ENCODE measurements around the gene CEACAM19. TPM values are rescaled to one million over a fixed set of nuclear protein-coding genes. Genes with fewer than 3 reads are reported as not detected.
"Not testable (repeated sequence)": the region's sequence is repeated elsewhere in the genome, so short reads cannot be mapped to it uniquely, and the experiment has no call there.

Gene CEACAM19
- total RNA-seq, 1 donor from 2014 or later = 1.2 TPM

DNA sequence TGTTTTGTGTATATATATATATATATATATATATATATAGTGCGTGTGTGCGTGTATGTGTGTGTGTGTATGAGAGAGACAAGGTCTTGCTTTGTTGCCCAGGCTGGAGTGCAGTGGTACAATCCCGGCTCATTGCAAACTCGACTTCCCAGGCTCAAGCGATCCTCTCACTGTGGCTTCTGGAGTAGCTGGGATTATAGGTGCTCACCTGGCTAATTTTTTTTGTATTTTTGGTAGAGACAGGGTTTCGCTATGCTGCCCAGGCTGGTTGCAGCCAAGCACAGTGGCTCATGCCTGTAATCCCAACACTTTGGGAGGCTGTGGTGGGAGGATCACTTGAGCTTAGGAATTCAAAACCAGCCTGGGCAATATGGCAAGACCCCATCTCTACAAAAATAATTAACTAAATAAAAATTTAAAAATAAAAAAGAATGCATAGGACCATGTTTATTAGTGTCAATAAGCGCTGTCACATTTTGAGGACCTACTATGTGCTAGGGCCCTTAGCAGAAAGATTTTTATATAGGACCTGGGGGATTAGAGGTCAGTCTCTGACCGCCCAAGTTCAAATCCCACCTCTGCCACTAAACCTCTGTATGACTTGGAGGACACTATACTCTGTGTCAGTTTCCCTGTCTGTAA lies 25.8 kb upstream of the CEACAM19 start:
- no peak for DNase-seq (ENCODE audit: low read depth in 2 of 2)

DNA sequence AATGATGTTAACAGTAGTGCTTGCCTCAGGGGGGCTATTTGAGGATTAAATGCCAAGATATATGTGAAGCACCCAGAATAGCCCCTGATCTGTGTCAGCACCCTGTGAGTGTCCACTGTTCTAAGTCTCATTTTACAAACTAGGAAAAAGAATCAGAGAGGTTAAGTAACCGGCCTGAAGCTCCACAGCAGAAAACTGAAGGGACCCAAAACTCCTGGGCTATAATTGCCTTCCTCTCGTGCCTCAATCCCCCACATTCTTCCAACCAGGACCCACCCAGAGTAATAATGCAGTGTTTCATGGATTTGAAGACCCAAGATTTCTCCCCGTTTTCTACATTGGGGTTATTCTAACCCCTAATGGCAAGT lies 25.2 kb upstream of the CEACAM19 start:
- no peak for DNase-seq (ENCODE audit: low read depth in 2 of 2)

DNA sequence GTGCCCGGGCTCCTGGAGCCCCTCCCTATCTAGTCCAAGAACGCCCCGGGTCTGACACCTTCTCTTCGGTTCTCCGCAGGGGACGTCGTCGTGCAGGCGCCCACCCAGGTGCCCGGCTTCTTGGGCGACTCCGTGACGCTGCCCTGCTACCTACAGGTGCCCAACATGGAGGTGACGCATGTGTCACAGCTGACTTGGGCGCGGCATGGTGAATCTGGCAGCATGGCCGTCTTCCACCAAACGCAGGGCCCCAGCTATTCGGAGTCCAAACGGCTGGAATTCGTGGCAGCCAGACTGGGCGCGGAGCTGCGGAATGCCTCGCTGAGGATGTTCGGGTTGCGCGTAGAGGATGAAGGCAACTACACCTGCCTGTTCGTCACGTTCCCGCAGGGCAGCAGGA lies 24.1 kb upstream of the CEACAM19 start:
- no peak for DNase-seq (ENCODE audit: low read depth in 2 of 2)

DNA sequence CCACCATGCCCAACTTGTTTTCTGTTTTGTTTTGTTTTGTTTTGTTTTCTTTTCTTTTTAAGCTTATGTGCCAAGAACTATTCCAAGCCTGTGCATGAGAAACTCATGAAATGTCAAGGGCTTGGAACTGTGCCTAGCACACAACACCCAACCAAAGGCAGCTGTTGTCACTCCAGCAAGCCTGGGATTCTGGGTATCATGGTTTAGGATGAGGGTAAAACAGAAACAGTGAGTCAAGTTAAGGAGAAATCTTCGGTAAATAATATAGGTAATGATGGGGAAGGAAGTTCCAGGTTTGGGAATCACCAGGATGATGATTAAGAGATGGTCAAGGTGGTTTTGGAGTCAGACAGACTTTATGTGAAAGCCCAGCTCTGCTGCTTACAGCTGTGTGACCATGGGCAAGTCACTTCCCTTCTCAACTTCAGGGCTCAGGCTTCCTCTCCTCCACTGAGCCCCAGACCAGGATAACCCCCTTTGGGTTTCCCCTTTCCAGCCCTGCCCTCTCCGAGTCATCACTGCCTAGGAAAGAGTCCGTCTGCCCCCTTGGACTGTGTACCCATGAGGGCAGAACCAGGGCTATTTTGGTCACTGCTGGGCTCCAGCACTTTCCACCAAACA lies 22.5 kb upstream of the CEACAM19 start:
- peak; percentile 30 to 55 for DNase-seq (ENCODE audit: low read depth in 2 of 2)

DNA sequence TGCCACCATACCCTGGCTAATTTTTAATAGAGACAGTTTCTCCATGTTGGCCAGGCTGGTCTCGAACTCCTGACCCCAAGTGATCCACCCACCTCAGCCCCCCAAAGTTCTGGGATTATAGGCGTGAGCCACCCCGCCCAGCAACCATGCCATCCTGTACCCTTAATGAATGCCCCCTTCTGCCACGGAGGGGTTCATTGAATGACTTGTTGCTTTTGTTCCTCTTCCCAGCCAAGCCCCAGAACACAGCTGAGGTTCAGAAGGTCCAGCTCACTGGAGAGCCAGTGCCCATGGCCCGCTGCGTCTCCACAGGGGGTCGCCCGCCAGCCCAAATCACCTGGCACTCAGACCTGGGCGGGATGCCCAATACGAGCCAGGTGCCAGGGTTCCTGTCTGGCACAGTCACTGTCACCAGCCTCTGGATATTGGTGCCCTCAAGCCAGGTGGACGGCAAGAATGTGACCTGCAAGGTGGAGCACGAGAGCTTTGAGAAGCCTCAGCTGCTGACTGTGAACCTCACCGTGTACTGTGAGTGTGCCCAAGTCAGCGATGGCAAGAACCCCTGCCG lies 21.6 kb upstream of the CEACAM19 start:
- DNase-seq (ENCODE audit: low read depth in 2 of 2) = no peak

DNA sequence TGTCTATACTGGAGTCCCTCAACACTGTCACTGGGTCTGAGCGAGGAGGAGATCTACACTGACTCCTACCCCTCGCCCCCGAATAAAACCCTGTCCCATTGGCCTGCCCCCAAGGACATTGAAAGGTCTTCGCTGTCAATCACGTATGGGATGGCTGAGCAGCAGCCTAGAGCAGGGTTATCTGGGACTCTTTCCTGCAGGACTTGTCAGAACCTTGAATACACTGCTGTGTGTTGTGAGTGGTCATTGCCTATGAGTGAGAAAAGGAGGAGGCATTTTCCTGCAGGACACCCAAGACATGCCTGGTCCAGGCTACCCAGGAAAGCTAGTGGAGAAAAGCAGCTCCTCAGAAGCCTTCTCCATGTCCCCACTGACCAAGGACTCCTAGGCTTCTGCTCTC lies 17.9 kb upstream of the CEACAM19 start:
- no peak for DNase-seq (ENCODE audit: low read depth in 2 of 2)

DNA sequence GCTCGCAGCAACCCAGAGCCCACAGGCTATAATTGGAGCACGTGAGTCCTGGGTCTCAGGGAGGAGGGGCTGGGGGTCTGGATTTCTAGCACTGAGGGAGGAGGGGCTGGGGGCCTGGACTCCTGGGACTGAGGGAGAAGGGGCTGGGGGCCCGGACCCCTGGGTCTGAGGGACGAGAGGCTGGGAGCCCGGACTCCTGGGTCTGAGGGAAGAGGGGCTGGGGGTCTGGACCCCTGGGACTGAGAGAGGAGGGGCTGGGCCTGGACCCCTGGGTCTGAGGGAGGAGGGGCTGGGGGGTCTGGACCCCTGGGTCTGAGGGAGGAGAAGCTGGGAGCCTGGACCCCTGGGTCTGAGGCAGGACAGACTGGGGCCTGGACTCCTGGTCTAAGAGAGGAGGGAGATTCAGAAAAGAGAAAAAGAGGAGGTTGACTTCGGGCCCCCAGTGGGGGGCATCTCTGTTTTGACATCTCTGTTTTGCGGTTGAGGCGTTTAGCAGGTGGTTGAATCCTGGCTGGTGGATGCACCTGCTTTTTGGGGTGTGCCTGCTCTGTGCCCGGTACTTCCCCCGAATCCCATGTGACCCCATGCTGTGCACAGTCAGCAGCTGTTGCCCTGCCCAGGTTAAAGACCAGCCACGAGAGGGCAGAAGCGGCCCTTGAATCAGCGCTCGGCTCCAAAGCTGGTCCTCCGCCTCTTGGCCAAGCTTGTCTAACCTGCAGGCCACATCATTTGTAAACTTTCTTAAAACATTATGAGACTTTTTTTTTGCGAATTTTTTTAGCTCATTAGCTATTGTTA lies 17.1 kb upstream of the CEACAM19 start:
- peak; percentile 77 for DNase-seq (ENCODE audit: low read depth in 2 of 2)

DNA sequence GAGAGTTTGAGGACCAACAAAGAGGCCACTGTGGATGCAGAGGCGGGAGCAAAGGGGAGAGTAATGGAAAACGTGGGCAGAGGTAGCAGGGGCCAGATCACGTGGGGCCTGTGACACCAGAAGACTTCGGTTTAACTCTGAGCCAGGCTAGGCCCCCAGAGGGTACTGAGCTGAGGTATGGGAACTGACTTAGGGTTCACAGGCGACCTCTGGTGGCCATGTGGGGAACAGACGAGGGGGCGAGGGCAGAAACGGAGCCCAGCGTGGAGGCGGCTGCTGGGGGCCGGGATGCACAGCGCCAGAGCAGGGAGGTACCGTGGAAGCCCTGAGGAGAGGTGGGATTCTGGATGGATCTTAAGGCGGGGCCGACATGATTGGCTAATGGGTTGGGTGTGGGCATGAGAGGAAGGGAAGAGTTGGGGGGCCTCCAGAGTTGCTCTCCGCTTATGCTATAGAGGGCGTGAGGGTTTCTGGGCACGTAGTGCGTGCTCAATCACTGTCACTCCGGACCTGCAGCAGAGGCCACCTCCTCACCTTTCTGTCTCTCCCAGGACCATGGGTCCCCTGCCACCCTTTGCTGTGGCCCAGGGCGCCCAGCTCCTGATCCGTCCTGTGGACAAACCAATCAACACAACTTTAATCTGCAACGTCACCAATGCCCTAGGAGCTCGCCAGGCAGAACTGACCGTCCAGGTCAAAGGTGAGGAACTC lies 13.9 kb upstream of the CEACAM19 start:
- DNase-seq (ENCODE audit: low read depth in 2 of 2) = peak; percentile 68 to 76

DNA sequence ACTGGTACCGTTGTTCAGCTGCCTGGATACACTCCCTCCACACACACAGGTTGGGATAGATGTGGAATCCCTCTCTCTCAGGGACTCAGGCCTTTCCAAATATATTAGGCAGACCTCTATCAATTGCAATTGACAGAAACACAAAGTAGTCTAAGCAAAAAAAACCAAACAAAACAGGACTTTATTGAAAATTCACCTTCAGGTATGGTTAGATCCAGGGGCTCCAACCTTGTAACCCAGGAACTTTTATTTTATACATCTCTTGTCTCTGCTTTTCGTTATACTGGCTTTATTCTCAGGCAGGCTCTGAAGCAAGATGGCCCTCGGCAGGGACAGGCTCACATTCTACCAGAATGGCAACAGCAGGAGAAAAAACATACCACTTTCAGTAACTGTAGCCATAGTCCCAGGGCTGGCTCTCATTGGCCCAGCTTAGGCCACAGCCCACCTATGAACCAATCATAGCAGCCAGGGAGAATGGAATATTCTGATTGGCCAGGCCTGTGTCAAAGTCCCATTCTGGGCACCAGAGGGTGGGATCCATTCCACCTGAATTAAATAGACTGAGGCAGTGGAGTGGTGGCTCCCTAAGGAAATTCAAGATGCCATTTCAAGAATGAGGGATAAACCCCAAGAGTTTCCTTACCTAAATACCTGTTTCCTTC lies 13.1 kb upstream of the CEACAM19 start:
- DNase-seq (ENCODE audit: low read depth in 2 of 2) = peak in 1 of 2 donors; percentile 47

DNA sequence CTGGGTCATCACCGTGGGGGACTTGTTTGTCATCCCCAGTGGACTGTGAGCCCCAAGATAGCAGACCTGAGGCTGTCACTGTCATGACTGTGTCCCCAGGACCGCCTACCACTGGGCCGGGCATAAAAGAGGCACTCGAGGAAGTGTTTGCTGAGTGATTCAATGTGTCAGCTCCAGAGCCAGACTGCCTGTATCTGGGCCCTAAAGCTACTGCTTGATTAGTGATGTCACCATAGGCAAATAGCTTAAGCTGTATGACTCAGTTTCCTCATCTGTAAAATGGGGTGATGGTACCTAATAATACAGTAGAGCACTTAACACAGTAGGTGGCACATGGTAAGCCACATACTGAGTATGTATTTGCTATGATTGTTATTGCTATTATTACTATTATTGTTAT lies 11.2 kb upstream of the CEACAM19 start:
- no peak for DNase-seq (ENCODE audit: low read depth in 2 of 2)

DNA sequence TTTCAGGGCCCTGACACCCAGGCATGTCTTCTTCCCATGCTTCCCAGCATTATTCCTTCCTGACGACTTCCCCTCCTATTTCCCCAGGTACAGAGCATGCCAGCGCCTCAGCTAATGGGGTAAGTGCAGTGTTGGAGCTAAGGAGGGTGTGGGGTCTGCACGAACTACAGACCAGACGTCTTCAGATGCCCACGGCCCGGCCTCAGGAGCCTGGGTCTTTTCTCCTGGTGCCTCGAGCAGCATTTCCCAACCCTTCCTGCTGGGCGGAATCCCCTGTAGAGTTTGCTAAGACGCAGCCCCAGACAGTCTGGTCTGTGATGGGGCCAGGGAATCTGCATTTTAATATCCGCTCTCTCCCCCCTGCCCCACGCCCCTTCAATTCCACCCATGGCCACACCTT lies 10.1 kb upstream of the CEACAM19 start:
- DNase-seq (ENCODE audit: low read depth in 2 of 2) = no peak

DNA sequence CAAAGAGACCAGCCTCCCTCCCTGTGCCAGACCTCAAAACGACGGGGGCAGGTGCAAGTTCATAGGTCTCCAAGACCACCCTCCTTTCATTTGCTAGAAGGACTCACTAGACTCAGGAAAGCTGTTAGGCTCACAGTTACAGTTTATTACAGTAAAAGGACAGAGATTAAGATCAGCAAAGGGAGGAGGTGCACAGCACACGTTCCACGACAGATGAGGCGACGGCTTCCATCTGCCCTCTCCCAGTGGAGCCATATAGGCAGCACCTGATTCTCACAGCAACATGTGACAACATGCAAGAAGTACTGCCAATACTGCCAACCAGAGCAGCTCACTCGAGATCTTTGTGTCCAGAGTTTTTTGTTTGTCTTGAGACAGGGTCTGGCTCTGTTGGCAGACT lies 9.4 kb upstream of the CEACAM19 start:
- DNase-seq (ENCODE audit: low read depth in 2 of 2) = no peak

DNA sequence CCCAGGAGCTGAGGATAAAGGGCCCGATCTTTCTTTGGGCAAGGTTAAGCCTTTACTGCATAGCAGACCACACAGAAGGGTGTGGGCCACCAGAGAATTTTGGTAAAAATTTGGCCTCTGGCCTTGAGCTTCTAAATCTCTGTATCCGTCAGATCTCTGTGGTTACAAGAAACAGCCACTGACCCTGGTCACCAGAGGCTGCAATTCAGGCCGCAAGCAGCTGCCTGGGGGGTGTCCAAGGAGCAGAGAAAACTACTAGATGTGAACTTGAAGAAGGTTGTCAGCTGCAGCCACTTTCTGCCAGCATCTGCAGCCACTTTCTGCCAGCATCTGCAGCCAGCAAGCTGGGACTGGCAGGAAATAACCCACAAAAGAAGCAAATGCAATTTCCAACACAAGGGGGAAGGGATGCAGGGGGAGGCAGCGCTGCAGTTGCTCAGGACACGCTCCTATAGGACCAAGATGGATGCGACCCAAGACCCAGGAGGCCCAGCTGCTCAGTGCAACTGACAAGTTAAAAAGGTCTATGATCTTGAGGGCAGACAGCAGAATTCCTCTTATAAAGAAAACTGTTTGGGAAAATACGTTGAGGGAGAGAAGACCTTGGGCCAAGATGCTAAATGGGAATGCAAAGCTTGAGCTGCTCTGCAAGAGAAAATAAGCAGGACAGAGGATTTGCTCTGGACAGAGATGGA lies 8.4 kb upstream of the CEACAM19 start:
- no peak for DNase-seq (ENCODE audit: low read depth in 2 of 2)

DNA sequence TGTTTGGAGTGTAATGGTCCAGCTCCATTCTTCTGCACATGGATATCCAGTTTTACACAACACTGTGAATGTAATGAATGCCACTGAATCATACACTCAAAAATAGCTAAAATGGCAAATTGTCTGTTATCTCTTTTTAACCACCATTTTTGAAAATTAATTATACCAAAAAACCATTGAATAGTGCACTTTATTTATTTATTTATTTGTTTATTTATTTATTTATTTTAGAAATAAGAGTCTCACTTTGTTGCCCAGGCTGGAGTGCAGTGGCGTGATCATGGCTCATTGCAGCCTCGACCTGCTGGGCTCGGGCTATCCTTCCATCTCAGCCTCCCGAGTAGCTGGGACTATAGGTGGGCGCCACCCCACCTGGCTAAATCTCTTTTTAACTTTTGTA lies 7.3 kb upstream of the CEACAM19 start:
- no peak for DNase-seq (ENCODE audit: low read depth in 2 of 2)

DNA sequence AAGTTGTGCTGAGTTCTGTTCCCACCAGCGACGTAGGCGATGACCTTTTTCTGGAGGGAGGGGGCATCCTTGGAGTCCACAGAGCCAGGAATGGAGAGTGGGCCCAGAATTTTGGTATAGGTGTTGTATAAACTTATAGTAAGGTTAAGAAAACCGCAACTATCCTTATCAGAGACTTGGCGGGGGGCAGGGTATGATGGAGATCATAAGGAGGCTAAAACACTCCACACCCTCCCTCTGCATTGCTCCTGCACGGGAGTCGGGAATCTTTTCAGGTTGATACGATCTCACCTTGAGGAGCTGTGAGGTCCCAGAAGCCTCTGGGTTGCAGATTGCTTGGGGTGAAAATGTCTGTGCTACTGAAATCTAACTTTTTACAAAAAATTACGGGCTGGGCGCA lies 6.3 kb upstream of the CEACAM19 start:
- DNase-seq (ENCODE audit: low read depth in 2 of 2) = no peak

DNA sequence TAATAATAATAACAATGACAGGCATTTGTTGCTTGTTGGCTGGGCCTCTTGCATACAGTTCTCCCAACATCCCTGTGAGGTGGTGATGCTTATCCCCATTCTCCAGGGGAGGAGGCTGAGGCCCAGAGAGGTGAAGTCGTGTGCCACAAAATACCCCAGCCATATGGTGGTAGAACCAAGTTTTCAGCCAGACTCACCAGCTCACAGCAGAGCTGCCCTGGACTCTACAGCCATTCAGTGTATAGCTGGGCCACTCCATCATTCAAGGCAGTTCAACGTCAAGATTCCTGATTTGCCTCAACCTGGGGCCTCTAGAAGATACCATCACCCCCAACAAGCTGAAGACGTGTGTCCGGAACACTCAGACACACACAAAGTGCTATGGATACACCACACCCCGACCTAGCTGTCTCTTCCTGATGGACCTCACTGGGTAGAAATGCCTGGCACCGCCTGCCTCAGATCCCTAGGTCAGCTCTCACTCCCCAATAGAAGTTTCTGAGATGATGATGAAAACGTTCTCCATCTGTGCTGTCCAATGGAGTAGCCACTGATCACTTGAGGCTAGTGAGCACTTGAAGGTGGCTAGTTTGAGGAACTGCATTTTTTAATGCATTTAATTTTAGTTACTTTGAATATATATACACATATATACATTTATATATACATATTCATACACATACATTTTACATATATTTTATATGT lies 4.3 kb upstream of the CEACAM19 start:
- no peak for DNase-seq (ENCODE audit: low read depth in 2 of 2)

DNA sequence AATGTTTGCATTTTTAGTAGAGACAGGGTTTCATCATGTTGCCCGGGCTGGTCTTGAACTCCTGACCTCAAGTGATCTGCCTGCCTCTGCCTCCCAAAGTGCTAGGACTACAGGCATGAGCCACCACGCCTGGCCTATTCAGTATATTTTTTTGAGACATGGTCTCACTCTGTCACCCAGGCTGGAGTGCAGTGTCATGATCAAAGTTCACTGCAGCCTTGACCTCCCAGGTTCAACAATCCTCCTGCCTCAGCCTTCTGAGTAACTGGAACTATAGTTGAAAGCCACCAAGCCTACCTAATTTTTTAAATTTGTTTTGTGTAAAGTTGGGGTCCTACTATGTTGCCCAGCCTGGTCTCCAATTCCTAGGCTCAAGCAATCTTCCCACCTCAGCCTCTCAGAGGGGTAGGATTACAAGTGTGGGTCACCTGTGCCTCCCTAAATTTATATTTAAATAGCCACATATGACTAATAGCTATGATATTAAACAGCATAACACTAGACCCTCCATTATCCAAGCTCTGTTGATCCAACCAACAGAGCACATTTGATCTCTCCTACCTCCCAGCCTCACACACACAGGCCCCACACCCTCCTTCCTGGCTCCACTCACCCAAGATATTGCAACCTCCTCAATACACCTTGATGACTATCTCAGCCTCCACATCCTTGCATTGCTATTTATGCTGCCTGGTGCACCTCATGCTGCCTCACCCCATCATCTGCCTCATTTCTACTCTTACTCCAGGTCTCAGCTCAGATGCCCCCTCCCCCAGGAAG lies 2.1 kb upstream of the CEACAM19 start:
- DNase-seq (ENCODE audit: low read depth in 2 of 2) = no peak

DNA sequence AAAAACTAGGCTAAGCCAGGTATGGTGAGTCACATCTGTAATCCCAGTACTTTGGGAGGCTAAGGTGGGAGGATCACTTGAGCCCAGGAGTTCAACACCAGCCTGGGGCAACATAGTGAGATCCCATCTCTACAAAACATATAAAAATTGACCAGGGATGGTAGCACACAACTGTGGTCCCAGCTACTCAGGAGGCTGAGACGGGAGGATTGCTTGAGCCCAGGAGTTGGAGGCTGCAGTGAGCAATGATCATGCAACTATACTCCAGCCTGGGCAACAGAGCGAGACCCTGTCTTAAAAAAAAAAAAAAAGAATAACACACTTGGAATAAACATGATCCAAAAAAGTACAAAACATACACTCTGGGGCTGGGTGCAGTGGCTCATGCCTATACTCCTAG lies 1.3 kb upstream of the CEACAM19 start:
- DNase-seq (ENCODE audit: low read depth in 2 of 2) = not testable (repeated sequence)

DNA sequence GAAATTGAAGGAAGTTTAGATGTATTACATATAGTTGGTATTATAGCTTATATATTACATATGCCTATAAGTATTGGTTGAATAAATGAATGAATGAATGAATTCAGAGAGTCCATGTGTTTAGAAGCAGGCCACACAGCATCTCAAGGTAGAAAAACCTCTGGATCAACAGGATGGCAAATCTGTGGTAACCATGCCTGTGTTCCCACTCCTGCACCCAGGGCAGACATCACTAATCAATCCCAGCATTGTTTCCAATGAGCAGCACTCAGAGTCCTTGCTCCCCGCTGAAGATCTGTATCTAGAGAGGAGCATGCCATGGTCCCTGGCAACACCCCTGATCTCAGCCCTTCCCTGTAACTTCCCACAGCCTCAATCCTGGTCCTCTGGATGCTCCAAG lies 944 bp downstream of the CEACAM19 start:
- no peak for DNase-seq (ENCODE audit: low read depth in 2 of 2)

Measured in lung microvascular endothelial cell (primary cell).